Right atrium auricular region (tissue), 2 donors: Measurements from ENCODE around the gene FFAR2. TPM values are rescaled to one million over a fixed set of nuclear protein-coding genes. Genes with fewer than 3 reads are reported as not detected.
A peak's percentile ranks its signal among the peaks of the same experiment; 100 is the strongest.

ENCODE experiments used
- DNase-seq: peaks from one replicate; pipeline ENCODE4 v3.0.0-alpha.2; 2019; ENCODE audit warnings: low spot score
- H3K27ac ChIP-seq, 2 donors: fragments of 200-600 bp; sonication (generic); 1 replicate in 1 of 2; 2 replicates in 1 of 2; pipeline ENCODE4 v1.5.1; 2016 to 2019
- H3K27me3 ChIP-seq, 2 donors: fragments of 200-600 bp; sonication (generic); one replicate each; pipeline versions ENCODE4 v1.5.1 to v1.6.0; 2017 to 2019
- H3K36me3 ChIP-seq: fragments of 200-600 bp; sonication (generic); one replicate; pipeline ENCODE4 v1.5.1; 2016
- H3K4me1 ChIP-seq, 2 donors: fragments of 200-600 bp; sonication (generic); one replicate each; pipeline versions ENCODE4 v1.5.1 to v1.6.0; 2017 to 2019
- H3K4me3 ChIP-seq, 2 donors: fragments of 200-600 bp; sonication (generic); 1 replicate in 1 of 2; 2 replicates in 1 of 2; pipeline ENCODE4 v1.5.1; 2017 to 2019; ENCODE audit warnings: mild to moderate bottlenecking in 1 of 2, moderate library complexity in 1 of 2
- H3K9me3 ChIP-seq, 2 donors: fragments of 200-600 bp; sonication (generic); one replicate each; pipeline ENCODE4 v1.5.1; 2019
- CTCF ChIP-seq, 2 donors: fragments of 200-600 bp; sonication (generic); IDR thresholded peaks; one replicate each; pipeline ENCODE4 v1.5.1; 2019; ENCODE audit warnings: antibody characterized with exemption in 2 of 2
- total RNA-seq, 2 donors: library from RNA; depleted of rRNA; stranded (reverse); fragments of >200 nt; gene quantifications; one replicate each; pipeline ENCODE4 v1.1.0, GENCODE V29; 2016

The FFAR2 gene
- total RNA-seq, 2 donors from 2014 or later = 0.20 TPM; not detected in 1

- no peaks in the 10 kb centered on the region for H3K27me3 ChIP-seq
- no peaks in the 10 kb centered on the region for H3K9me3 ChIP-seq
- H3K36me3 ChIP-seq = no peaks in the 10 kb centered on the region
- H3K4me3 ChIP-seq = no peak overlapping the region
- no peak for TF ChIP-seq CTCF (IDR thresholded peaks at IDR 0.05)
- no peak for DNase-seq
- peaks cover 0 to 11% of the 10 kb centered on the region in 2 donors for H3K4me1 ChIP-seq
- no peak overlapping the region for H3K27ac ChIP-seq
Measured at GRCh38 chr19:35430409-35431144, 17.5 kb upstream of the FFAR2 start.

DNA sequence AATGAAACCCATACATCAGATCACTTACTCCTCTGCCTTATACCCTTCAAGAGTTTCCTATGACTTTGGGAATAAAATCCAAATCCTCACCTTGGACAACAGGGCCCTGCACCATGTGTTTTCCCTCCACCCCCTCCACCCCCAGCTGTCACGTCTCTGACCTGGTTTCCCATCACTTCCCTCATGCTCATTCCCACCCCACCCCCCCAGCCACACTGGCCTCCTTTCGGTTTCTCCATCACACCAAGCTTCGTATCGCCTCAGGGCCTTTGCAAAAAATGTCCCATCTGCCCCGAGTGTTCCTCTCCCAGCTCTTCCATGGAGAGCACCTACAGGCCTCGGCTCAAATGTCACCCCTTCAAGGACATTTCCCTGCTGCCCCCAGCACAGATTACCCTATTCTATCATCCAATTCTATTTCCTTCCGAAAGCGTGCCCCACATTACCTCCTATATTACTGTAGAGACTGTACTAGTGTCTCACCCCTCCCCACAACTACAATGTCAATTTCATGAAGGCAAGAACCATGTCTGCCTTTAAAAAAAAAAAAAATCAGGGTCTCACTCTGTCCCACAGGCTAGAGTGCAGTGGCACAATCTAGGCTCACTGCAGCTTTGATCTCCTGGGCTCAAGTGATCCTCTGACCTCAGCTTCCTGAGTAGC lies 16.8 kb upstream of the FFAR2 start:
- no peaks in the 10 kb centered on the region for H3K36me3 ChIP-seq
- H3K27me3 ChIP-seq = no peaks in the 10 kb centered on the region
- no peak overlapping the region for H3K27ac ChIP-seq
- DNase-seq = no peak
- no peak overlapping the region for H3K4me3 ChIP-seq
- TF ChIP-seq CTCF (IDR thresholded peaks at IDR 0.05) = no peak
- H3K9me3 ChIP-seq = no peaks in the 10 kb centered on the region
- H3K4me1 ChIP-seq = peaks cover 0 to 17% of the 10 kb centered on the region in 2 donors

DNA sequence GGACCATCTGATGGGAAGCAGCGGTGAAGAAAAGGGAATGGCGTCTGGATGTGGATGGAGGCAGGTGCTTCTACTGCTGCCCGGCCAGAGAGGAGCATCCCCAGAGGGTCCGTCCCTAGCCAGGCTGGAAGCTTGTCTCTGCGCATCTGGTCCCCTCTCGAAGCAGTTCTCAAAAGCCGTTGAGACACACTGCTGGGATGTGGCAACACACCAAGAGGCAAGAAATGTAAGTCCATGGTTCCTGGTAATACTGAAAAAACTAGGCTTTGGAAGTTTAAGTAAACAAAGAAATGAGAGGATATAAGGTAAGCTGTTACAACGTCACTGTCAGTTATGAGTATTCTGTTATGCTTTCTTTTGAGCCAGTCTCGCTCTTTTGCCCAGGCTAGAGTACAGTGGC lies 15.1 kb upstream of the FFAR2 start:
- Histone ChIP-seq H3K27ac (no peak overlapping the region), H3K4me3 (no peak overlapping the region), H3K4me1 (peaks cover 0 to 31% of the 10 kb centered on the region in 2 donors), H3K9me3 (no peaks in the 10 kb centered on the region), H3K27me3 (no peaks in the 10 kb centered on the region), H3K36me3 (no peaks in the 10 kb centered on the region)
- no peak for TF ChIP-seq CTCF (IDR thresholded peaks at IDR 0.05)
- no peak for DNase-seq

DNA sequence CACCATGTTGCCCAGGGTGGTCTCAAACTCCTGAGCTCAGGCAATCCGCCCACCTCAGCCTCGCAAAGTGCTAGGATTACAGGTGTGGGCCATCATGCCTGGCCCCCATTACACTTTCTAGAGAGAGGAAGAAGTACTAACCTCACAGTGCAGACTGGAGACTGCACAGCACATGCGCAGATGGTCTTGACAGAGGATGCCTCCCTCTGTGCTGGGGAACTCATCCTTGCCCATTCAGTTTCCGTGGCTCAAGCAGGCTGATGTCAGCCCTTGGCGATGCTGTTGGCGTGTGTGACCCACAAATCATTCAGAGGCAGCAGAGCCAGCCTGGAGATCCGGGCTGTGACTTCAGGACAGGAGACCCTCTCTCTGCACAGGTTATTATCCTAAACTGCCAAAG lies 14.6 kb upstream of the FFAR2 start:
- peaks cover 0 to 31% of the 10 kb centered on the region in 2 donors for H3K4me1 ChIP-seq

DNA sequence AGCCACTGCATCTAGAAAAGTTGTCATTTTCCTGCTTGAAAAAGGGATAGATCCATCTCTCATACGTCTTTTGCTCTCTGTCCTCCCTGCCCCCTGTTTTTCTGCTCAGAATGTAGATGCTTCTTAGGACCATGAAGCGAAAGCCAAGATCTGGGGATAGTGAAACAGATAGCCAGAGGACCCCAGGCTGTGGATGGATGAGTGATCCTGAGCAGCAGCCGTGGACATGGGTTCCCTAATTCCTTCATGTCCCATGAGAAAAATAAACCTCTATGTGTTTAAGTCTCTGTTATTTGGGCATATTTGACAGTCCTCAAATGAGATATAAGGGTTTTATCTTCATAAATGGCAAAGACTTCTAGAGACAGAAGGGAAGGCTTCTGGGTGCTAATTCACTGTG lies 12.2 kb upstream of the FFAR2 start:
- Histone ChIP-seq H3K27ac (peak overlapping the region in 1 of 2 donors; percentile 10), H3K27me3 (no peaks in the 10 kb centered on the region), H3K36me3 (no peaks in the 10 kb centered on the region), H3K9me3 (no peaks in the 10 kb centered on the region), H3K4me1 (peaks cover 0 to 31% of the 10 kb centered on the region in 2 donors), H3K4me3 (no peak overlapping the region)
- TF ChIP-seq CTCF (IDR thresholded peaks at IDR 0.05) = no peak
- DNase-seq = no peak

More for the DNA sequence above, 14.6 kb upstream of the FFAR2 start:
- DNase-seq = no peak
- Histone ChIP-seq H3K36me3 (no peaks in the 10 kb centered on the region), H3K27me3 (no peaks in the 10 kb centered on the region), H3K27ac (no peak overlapping the region), H3K9me3 (no peaks in the 10 kb centered on the region), H3K4me3 (no peak overlapping the region)
- TF ChIP-seq CTCF (IDR thresholded peaks at IDR 0.05) = no peak
